Small intestine (tissue), 7 donors: ENCODE measurements around the gene NHERF2. TPM values are rescaled to one million over a fixed set of nuclear protein-coding genes. Genes with fewer than 3 reads are reported as not detected.
A peak's percentile ranks its signal among the peaks of the same experiment; 100 is the strongest.

Source experiments
- DNase-seq, 2 donors: peaks; one replicate each; pipeline versions ENCODE4 v3.0.0 to v3.0.0-alpha.2; 2013
- FAIRE-seq: peaks from 2 replicates; lab custom pipeline; 2012; peaks lifted over from hg19 to GRCh38; lab: Jason Lieb, UNC
- H3K27ac ChIP-seq, 3 donors: one replicate each; pipeline ENCODE4 v1.5.1; 2013; ENCODE audit warnings: low read length in 2 of 3, mild to moderate bottlenecking in 2 of 3, control low read depth in 1 of 3, inconsistent platforms in 1 of 3, low read depth in 1 of 3, moderate library complexity in 1 of 3
- H3K27me3 ChIP-seq, 3 donors: one replicate each; pipeline ENCODE4 v1.6.1; 2013; ENCODE audit warnings: low read length in 3 of 3, inconsistent platforms in 1 of 3; ENCODE audit not compliant: control insufficient read depth in 3 of 3, insufficient read depth in 3 of 3
- H3K36me3 ChIP-seq, 3 donors: one replicate each; pipeline ENCODE4 v1.6.1; 2013; ENCODE audit warnings: low read length in 3 of 3, inconsistent platforms in 1 of 3, low read depth in 1 of 3, mild to moderate bottlenecking in 1 of 3, moderate library complexity in 1 of 3; ENCODE audit not compliant: control insufficient read depth in 3 of 3, insufficient read depth in 2 of 3
- H3K4me1 ChIP-seq, 3 donors: one replicate each; pipeline ENCODE4 v1.6.1; 2013; ENCODE audit warnings: low read length in 2 of 3, inconsistent platforms in 1 of 3, low read depth in 1 of 3, mild to moderate bottlenecking in 1 of 3, moderate library complexity in 1 of 3; ENCODE audit not compliant: control insufficient read depth in 3 of 3, insufficient read depth in 2 of 3
- H3K4me3 ChIP-seq, 3 donors: one replicate each; pipeline ENCODE4 v1.5.1; 2013; ENCODE audit warnings: low read length in 3 of 3, control low read depth in 1 of 3, inconsistent platforms in 1 of 3, low read depth in 1 of 3, mild to moderate bottlenecking in 1 of 3, moderate library complexity in 1 of 3
- H3K9me3 ChIP-seq, 2 donors: one replicate each; pipeline ENCODE4 v1.6.1; 2013; ENCODE audit warnings: low read depth in 1 of 2, low read length in 1 of 2; ENCODE audit not compliant: control insufficient read depth in 2 of 2, insufficient read depth in 1 of 2
- WGBS, 3 donors: extraction: QIAGEN DNeasy Blood & Tissue Kit; methylation state at CpG; one replicate each; pipeline ENCODE4 v1.1.7; 2013; 5-methylcytosine and 5-hydroxymethylcytosine counted together
- polyA plus RNA-seq, 4 donors: library from polyadenylated mRNA; stranded (reverse) in 3 of 4; unstranded in 1 of 4; fragments of 200-250 nt in 3 of 4; fragments of 120-200 nt in 1 of 4; gene quantifications; one replicate each; pipeline versions ENCODE4 v1.2.1 to v1.2.3, GENCODE V29; 2013
- donor health status: healthy with polysubstance abuse.
- donor health status: control.
- donor health status: control.
- donor health status: Bipolar disorder and iron deficiency.
- donor health status: healthy.

The NHERF2 gene
- polyA plus RNA-seq, 4 donors, result 15.7 to 76.1 (median 42.9) TPM

DNA sequence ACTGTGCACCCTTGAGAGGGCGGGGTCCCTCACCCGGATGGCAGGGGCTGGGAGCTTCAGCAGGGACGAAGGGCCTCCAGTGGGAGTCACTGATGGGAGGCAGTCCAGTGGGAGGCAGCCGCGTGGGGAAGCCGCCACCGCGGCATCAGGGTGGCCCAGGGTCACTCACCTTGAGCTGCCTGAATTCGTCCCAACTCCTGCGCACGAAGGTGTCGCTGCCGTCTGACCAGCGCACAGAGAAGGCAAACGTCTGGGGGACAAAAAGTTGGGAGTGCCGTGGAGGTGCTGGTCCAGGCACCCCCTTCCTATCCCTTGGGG lies 46.0 kb upstream of the NHERF2 start:
- Histone ChIP-seq H3K4me1 (peaks cover 0 to 58% (median 5%) of the 10 kb centered on the region in 3 donors), H3K27me3 (peaks cover 0 to 41% (median 5%) of the 10 kb centered on the region in 3 donors), H3K36me3 (peaks cover 0 to 40% (median 0%) of the 10 kb centered on the region in 3 donors), H3K9me3 (no peaks in the 10 kb centered on the region), H3K4me3 (peak overlapping the region in 1 of 3 donors; percentile 6), H3K27ac (no peak overlapping the region)
- FAIRE-seq, result no peak
- WGBS, 3 donors, result 18 to 21% (median 19%) methylated on average over 16 of the region's 16 CpGs
- DNase-seq, result no peak

DNA sequence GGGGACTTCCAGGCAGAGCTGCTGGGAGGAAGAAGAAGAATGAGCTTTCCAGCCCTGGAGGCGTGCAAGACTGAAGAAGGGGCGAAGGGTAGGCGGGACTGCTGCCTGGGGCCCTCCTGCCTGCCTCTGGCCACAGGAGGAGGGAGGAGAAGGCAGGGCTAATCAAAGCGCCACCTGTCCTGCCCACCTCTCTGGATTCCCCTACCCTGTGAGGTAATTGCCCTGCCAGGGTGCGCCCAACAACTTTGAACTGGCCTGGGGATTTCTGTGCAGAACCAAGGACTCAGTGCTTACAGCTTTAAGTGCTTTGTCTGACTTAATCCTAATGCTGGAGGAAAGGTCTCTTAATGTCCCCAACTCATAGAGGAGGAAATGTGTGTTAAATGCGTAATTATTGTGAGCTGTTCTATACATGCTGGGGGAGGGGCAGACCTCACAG lies 45.3 kb upstream of the NHERF2 start, which contains the start of gene NOXO1:
NOXO1 (minus strand) TSS at position 72 of the 439 bp plus-strand sequence. CDS start 290 bp downstream, outside the sequence.
- no peak for FAIRE-seq
- peak; percentile 57 to 59 for DNase-seq
- no peaks in the 10 kb centered on the region for H3K9me3 ChIP-seq
- peak within 1 kb of the TSS in 1 of 3 donors; percentile 6 for H3K4me3 ChIP-seq
- H3K4me1 ChIP-seq, result peaks cover 0 to 65% (median 5%) of the 10 kb centered on the region in 3 donors
- peaks cover 0 to 40% (median 1%) of the 10 kb centered on the region in 3 donors for H3K36me3 ChIP-seq
- 9 to 30% (median 18%) methylated on average over 6 of the region's 6 CpGs for WGBS, 3 donors
- peaks cover 0 to 41% (median 5%) of the 10 kb centered on the region in 3 donors for H3K27me3 ChIP-seq
- H3K27ac ChIP-seq, result peak within 1 kb of the TSS; percentile 2 to 78 (median 5)

DNA sequence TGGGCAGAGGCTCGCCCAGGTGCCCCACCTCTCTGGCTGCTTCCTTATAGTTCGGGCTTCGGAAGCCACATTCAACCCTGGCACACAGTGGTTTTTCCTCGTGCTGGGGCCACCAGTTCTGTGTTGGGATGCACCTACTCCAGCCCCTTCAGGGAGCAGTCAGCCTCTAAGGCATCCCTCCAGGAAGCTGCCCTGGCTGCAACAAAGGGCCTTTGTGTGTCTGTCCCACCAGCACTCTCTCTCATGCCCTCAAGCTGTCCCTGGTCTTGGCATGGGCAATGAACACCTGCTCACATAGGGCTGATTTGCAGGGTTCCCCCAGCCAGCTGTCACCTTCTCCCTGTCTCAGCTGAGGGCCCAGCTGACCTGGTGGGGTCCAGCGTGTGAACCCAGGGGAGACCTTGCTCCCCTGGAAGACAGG lies 44.7 kb upstream of the NHERF2 start:
- Histone ChIP-seq H3K4me3 (no peak overlapping the region), H3K36me3 (peaks cover 2 to 40% (median 2%) of the 10 kb centered on the region in 3 donors), H3K9me3 (no peaks in the 10 kb centered on the region), H3K27me3 (peaks cover 0 to 41% (median 5%) of the 10 kb centered on the region in 3 donors), H3K27ac (peak overlapping the region; percentile 2 to 78 (median 5)), H3K4me1 (peaks cover 0 to 67% (median 5%) of the 10 kb centered on the region in 3 donors)
- WGBS, 3 donors, result 16 to 51% (median 25%) methylated on average over 5 of the region's 5 CpGs
- no peak for FAIRE-seq
- peak; percentile 41 to 66 for DNase-seq

DNA sequence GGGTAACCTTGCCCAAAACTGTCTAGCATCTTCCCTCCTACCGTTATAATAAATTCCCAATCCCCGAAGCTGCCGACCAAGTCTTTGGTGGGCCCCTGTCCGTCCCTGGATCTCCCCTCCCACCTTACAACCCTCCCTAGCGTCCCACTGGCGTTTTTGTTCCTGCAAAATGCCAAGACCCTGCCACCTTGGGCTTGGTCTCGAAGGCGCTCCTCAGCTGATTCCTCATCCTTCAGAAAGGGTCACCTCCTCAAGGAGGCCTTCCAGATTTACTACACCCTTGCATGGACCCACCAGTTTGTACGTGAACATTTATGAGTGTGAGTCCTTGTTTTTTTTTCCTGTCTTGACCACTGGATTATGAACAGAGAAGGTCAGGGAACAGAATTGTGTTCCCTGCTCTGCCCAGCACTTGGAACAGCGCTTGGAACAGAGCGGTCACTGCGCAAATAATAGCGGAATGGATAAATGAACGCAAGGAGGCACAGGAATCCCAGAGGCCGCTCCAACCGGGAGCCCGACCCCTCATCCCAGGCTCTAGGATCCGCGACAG lies 43.6 kb upstream of the NHERF2 start:
- peak overlapping the region in 1 of 3 donors; percentile 83 for H3K4me3 ChIP-seq
- peak overlapping the region in 2 of 3 donors; percentile 82 to 90 for H3K27ac ChIP-seq
- DNase-seq, result no peak
- peaks cover 0 to 67% (median 5%) of the 10 kb centered on the region in 3 donors for H3K4me1 ChIP-seq
- no peaks in the 10 kb centered on the region for H3K9me3 ChIP-seq
- 29 to 38% (median 36%) methylated on average over 19 of the region's 19 CpGs for WGBS, 3 donors
- H3K36me3 ChIP-seq, result peaks cover 2 to 37% (median 2%) of the 10 kb centered on the region in 3 donors
- no peak for FAIRE-seq
- peaks cover 0 to 43% (median 5%) of the 10 kb centered on the region in 3 donors for H3K27me3 ChIP-seq

DNA sequence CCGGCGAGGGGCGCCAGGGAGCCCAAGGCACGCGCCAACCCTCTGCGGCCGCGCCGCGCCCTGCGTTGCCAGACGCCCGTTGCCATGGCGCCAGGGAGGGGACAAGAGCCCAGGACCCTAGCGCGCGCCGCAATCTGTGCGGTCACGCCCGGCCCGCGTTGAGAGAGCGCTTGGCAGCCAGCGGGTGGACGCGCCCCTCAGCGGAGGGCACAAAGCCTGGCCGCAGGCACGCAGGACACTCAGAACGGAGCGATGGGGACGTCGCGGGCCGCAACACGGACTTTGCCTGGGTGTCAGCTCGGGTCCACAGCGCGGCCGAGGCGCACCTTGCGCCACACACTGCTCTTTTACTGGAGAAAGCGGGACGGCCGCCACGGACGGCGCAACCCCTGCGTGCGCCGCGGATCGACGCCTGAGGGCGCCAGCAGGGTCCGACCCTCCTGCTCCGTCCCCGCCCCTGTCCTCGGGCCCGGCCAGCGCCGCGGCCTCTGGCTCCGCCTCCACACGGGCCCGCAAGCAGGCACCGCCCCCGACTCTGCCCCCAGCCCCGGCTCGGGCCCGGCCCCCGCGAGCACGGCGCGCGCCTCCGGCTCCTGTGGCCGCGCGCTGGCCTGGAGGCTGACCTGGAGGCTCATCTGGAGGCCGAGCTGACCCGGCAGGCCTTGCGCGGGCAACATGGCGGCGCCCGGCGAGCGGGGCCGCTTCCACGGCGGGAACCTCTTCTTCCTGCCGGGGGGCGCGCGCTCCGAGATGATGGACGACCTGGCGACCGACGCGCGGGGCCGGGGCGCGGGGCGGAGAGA lies 43.0 kb upstream of the NHERF2 start, which contains the start of gene GFER:
GFER (plus strand) TSS at position 650 of the 803 bp plus-strand sequence; CDS start at position 676, 26 bp downstream.
- peaks cover 2 to 30% (median 2%) of the 10 kb centered on the region in 3 donors for H3K36me3 ChIP-seq
- H3K27me3 ChIP-seq, result peaks cover 3 to 50% (median 6%) of the 10 kb centered on the region in 3 donors
- 0% methylated on average over 64 to 109 of the region's 109 CpGs for WGBS, 3 donors
- DNase-seq (peak; percentile 90 to 95), FAIRE-seq (no peak)
- no peaks in the 10 kb centered on the region for H3K9me3 ChIP-seq
- H3K4me3 ChIP-seq, result peak within 1 kb of the TSS; percentile 52 to 83 (median 81)
- peak within 1 kb of the TSS; percentile 82 to 97 (median 85) for H3K27ac ChIP-seq
- peaks cover 0 to 61% (median 5%) of the 10 kb centered on the region in 3 donors for H3K4me1 ChIP-seq

DNA sequence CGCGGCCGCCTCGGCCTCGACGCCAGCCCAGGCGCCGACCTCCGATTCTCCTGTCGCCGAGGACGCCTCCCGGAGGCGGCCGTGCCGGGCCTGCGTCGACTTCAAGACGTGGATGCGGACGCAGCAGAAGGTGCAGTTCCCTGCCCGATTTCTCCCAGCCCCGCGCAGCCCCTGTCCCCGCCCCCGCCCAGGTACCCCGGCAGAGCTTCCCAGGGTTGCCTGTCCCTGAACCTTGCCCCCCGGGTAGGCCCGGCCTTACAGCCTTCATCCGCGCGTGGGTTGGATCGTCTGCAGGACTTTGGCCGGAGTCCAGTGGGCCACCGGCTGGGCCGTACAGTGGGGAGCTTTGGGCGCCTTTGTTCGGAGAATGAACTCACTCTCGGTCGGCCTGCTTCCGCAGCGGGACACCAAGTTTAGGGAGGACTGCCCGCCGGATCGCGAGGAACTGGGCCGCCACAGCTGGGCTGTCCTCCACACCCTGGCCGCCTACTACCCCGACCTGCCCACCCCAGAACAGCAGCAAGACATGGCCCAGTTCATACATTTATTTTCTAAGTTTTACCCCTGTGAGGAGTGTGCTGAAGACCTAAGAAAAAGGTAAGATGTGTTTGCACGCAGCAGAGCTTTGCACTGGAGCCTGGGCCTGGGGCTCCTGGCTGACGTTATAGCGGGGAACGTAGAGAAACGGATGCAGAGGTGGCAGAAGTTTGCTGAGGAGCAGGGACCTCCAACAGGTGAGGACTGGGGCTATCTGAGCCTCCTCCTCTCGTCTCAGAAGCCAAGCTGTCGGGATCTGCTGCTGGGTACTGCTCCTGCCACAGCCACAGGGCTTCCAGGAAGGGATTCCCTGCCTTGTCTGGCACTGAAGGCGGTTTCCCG lies 42.1 kb upstream of the NHERF2 start:
- DNase-seq, result peak; percentile 78
- FAIRE-seq, result no peak
- 5 to 8% (median 8%) methylated on average over 43 to 58 of the region's 58 CpGs for WGBS, 3 donors
- Histone ChIP-seq H3K9me3 (no peaks in the 10 kb centered on the region), H3K4me3 (peak overlapping the region; percentile 48 to 83 (median 81)), H3K4me1 (peaks cover 0 to 62% (median 5%) of the 10 kb centered on the region in 3 donors), H3K36me3 (peaks cover 2 to 29% (median 2%) of the 10 kb centered on the region in 3 donors), H3K27ac (peak overlapping the region; percentile 29 to 97 (median 82)), H3K27me3 (peaks cover 3 to 55% (median 11%) of the 10 kb centered on the region in 3 donors)

DNA sequence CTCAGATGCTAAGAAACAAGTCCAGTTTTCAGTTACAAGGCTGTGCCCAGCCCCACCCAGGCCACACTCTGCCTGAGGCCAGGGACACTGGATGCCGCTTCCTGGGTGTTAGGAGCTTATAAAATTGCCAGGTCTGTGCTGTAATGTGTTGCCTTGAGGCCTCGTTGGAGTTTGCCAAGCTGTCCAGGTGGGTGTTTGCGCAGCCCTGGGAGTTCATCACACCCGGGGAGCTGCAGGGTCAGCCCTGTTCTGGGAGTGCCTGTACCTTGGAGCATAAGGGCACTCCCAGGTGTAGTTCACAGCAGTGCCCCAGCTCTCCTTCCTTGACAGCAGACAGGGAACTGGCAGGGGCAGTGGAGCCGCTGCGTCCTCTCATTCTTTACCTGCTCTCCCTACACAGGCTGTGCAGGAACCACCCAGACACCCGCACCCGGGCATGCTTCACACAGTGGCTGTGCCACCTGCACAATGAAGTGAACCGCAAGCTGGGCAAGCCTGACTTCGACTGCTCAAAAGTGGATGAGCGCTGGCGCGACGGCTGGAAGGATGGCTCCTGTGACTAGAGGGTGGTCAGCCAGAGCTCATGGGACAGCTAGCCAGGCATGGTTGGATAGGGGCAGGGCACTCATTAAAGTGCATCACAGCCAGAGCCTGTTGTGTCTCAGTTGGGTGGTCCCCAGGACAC lies 41.1 kb upstream of the NHERF2 start:
- peaks cover 3 to 50% (median 9%) of the 10 kb centered on the region in 3 donors for H3K27me3 ChIP-seq
- peak overlapping the region; percentile 29 to 97 (median 82) for H3K27ac ChIP-seq
- 51 to 78% (median 63%) methylated on average over 14 of the region's 14 CpGs for WGBS, 3 donors
- FAIRE-seq (no peak), DNase-seq (peak; percentile 51 to 90)
- H3K4me3 ChIP-seq, result peak overlapping the region in 2 of 3 donors; percentile 48 to 83
- peaks cover 0 to 56% (median 3%) of the 10 kb centered on the region in 3 donors for H3K4me1 ChIP-seq
- peaks cover 2 to 29% (median 2%) of the 10 kb centered on the region in 3 donors for H3K36me3 ChIP-seq
- no peaks in the 10 kb centered on the region for H3K9me3 ChIP-seq
